Calu3 (cell line): ENCODE results near the gene MAP3K20. TPM values are rescaled to one million over a fixed set of nuclear protein-coding genes. Genes with fewer than 3 reads are reported as not detected.
"Not testable (repeated sequence)": the region's sequence is repeated elsewhere in the genome, so short reads cannot be mapped to it uniquely, and the experiment has no call there.

Experiments
- BruUV-seq: library from RNA; stranded (reverse); fragments of 400-500 nt; replicated peaks from 2 replicates; lab custom pipeline; 2021; lab: Mats Ljungman, UMichigan
- CTCF ChIA-PET: fragments of 300-600 bp; sonication (Branson Sonifier 250); formaldehyde crosslinking; loops from one replicate; lab custom pipeline; 2022; ENCODE audit warnings: antibody characterized with exemption; lab: Charles Lee
- DNase-seq: peaks from one replicate; pipeline ENCODE4 v3.0.0; 2022
- H3K27ac Mint-ChIP-seq: one replicate; pipeline ENCODE4 v1.8.0; 2022; ENCODE audit warnings: mixed read lengths; ENCODE audit not compliant: unreplicated experiment
- H3K27me3 Mint-ChIP-seq: one replicate; pipeline ENCODE4 v1.8.0; 2022; ENCODE audit warnings: mixed read lengths; ENCODE audit not compliant: unreplicated experiment
- H3K36me3 Mint-ChIP-seq: one replicate; pipeline ENCODE4 v1.8.0; 2022; ENCODE audit warnings: mild to moderate bottlenecking, moderate library complexity, mixed read lengths; ENCODE audit not compliant: insufficient read depth, unreplicated experiment
- H3K4me1 Mint-ChIP-seq: one replicate; pipeline ENCODE4 v1.8.0; 2022; ENCODE audit warnings: mild to moderate bottlenecking, low read depth, mixed read lengths; ENCODE audit not compliant: unreplicated experiment
- H3K4me3 Mint-ChIP-seq: one replicate; pipeline ENCODE4 v1.8.0; 2022; ENCODE audit warnings: mild to moderate bottlenecking, low read depth, moderate library complexity, mixed read lengths; ENCODE audit not compliant: unreplicated experiment
- H3K9me3 Mint-ChIP-seq: one replicate; pipeline ENCODE4 v1.8.0; 2022; ENCODE audit warnings: low read depth, mixed read lengths; ENCODE audit not compliant: unreplicated experiment
- CTCF ChIP-seq: fragments of 200-600 bp; IDR thresholded peaks from one replicate; pipeline ENCODE4 v1.8.0; 2022; ENCODE audit warnings: antibody characterized with exemption; ENCODE audit not compliant: unreplicated experiment
- intact Hi-C: fragments of 100-400 bp; cut with micrococcal nuclease; formaldehyde crosslinking; loops from one replicate; pipeline ENCODE4 v1.10.0; 2022; ENCODE audit not compliant: unreplicated experiment
- total RNA-seq: library from RNA; stranded (reverse); gene quantifications from 2 replicates; pipeline ENCODE4 v1.2.3, GENCODE V29; 2022

The MAP3K20 gene
- total RNA-seq, 1 experiment from 2014 or later = 37.0 TPM

DNA sequence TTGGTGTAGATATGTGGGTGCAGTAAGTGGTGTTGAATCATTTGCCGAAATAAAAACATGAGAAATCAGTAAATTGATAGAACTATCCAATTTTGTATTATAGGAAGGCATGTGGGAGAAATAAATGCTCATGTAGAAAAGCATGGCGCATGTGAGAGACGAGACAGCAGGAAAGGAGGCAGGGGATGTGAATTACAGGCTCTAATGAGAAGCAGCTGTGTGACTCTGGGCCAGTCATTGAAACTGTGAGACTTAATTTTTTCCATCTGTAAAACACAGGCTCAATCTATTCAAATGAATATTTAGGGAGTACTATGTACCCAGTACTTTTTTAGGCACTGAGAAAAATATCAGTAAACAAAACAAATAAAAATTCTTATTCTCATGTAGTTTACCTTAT lies 42.6 kb upstream of the MAP3K20 start:
- no peak overlapping the region for H3K27ac Mint-ChIP-seq
- H3K36me3 Mint-ChIP-seq = no peaks in the 10 kb centered on the region
- H3K4me1 Mint-ChIP-seq = no peaks in the 10 kb centered on the region
- no peaks in the 10 kb centered on the region for H3K9me3 Mint-ChIP-seq
- TF ChIP-seq CTCF = no peak
- intact Hi-C loops = no loop called here
- no TSS peak for BruUV-seq
- CTCF ChIA-PET = no interaction called here
- no peaks in the 10 kb centered on the region for H3K27me3 Mint-ChIP-seq
- DNase-seq = no peak
- H3K4me3 Mint-ChIP-seq = no peak overlapping the region

DNA sequence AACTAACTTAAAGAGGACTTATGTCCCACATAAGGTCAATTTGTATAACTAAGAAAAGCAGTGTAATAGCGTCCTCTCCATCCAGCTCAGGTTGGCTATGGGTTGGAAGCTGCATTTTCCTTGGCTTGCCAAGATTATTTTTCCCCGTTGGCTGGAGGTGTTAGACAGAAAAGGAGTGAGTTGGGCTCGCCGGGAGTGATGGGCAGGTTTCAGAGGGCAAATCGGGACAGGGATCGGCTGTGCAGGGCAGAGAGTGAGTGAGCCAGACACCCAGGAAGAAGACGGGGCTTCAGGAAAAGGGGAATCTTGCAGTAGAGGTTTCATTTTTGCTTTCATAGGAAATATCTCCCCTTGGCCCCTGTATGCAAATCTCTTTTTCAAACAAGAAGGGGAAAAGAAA lies 41.5 kb upstream of the MAP3K20 start:
- intact Hi-C loops = no loop called here
- H3K27ac Mint-ChIP-seq = no peak overlapping the region
- no peaks in the 10 kb centered on the region for H3K36me3 Mint-ChIP-seq
- DNase-seq = no peak
- no peaks in the 10 kb centered on the region for H3K9me3 Mint-ChIP-seq
- TF ChIP-seq CTCF = no peak
- no peak overlapping the region for H3K4me3 Mint-ChIP-seq
- BruUV-seq = no TSS peak
- CTCF ChIA-PET = no interaction called here
- H3K27me3 Mint-ChIP-seq = no peaks in the 10 kb centered on the region
- H3K4me1 Mint-ChIP-seq = no peaks in the 10 kb centered on the region

DNA sequence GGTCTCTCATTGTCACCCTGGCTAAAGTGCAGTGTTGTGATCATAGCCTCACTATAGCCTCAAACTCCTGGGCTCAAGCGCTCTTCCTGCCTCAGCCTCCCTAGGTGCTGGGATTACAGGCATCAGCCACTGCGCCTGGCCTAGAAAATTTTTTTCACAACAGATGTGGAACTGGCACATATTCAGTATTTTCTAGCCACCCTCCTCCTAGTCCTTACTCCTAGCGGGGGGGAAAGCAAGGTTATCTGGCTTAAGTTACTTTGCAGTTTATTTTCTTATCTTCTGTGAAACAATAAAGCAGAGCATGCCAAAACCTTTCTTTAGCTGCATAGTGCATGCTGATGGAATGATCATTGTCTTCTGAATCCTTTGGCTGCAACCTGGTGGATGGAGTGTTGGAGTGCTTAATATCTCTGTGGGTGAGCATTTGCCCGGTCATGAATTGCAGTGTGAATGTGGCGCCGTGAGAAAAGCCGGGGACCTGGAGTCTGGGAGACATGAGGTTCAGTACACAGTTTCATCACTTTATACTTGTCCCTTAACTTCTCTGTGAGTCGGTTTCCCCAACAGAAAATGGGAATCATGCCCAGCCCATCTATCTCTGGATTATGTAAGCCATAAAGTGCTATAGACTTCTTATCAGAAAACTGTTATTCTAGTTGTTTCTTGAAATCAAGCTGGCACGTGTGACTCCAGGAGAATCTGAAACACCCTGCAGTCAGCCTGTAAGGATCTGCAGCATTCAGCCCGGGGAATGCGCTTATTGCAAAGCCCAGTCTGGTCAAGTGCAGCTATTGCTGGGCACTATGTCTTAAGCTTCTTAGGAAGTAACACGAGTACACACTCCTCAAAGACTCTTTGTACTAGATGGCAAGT lies 38.2 kb upstream of the MAP3K20 start:
- intact Hi-C loops = no loop called here
- no peak overlapping the region for H3K4me3 Mint-ChIP-seq
- H3K36me3 Mint-ChIP-seq = no peaks in the 10 kb centered on the region
- no peaks in the 10 kb centered on the region for H3K9me3 Mint-ChIP-seq
- no peak overlapping the region for H3K27ac Mint-ChIP-seq
- CTCF ChIA-PET = interaction anchor here (1.4 kb wide), 1 partner anchor 9 kb away, joined by 4 read pairs; no protein-coding TSS in a partner anchor
- BruUV-seq = no TSS peak
- no peak for DNase-seq
- no peak for TF ChIP-seq CTCF
- H3K27me3 Mint-ChIP-seq = no peaks in the 10 kb centered on the region
- H3K4me1 Mint-ChIP-seq = peaks cover 7% of the 10 kb centered on the region

GRCh38 chr2:173038257-173038656 lies 37.4 kb upstream of the MAP3K20 start:
- H3K36me3 Mint-ChIP-seq, H3K27ac Mint-ChIP-seq, DNase-seq, H3K27me3 Mint-ChIP-seq, BruUV-seq, intact Hi-C loops, H3K4me3 Mint-ChIP-seq, H3K9me3 Mint-ChIP-seq, H3K4me1 Mint-ChIP-seq: not testable (repeated sequence)
- CTCF ChIA-PET = interaction anchor here (1.4 kb wide), 1 partner anchor 9 kb away, joined by 4 read pairs; no protein-coding TSS in a partner anchor

DNA sequence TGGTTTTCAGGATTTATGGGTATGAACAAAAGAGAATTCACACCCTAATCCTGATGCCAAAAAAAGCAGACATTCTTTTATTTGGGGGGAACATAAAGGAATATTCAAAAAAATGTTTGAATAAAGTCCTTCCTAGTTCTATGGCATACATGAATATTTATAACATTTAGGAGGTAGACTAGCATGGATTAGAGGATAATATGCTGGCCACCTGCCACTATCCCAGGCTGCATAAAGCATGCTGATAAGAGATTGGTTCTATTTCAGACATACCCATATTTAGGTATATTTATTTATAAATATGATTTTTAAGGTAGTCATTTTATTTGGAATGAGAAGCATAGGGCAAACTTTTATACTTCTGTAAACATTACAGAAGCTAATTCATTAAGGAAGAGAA lies 34.9 kb upstream of the MAP3K20 start:
- DNase-seq = no peak
- intact Hi-C loops = no loop called here
- Mint-ChIP-seq H3K36me3 (no peaks in the 10 kb centered on the region), H3K27me3 (no peaks in the 10 kb centered on the region), H3K4me1 (peaks cover 21% of the 10 kb centered on the region), H3K4me3 (no peak overlapping the region), H3K27ac (no peak overlapping the region), H3K9me3 (no peaks in the 10 kb centered on the region)
- CTCF ChIA-PET = no interaction called here
- no TSS peak for BruUV-seq
- no peak for TF ChIP-seq CTCF
